Neural progenitor cell (in vitro differentiated cells): ENCODE measurements around the gene NAT8.

Source experiments
- EZH2 ChIP-seq: fragments of 200-600 bp; sonication (generic); IDR thresholded peaks from 2 replicates; pipeline ENCODE4 v1.6.1; 2017; ENCODE audit warnings: antibody characterized with exemption, mild to moderate bottlenecking, moderate library complexity
- EZH2phosphoT487 ChIP-seq: fragments of 200-600 bp; sonication (generic); IDR thresholded peaks from 2 replicates; pipeline ENCODE4 v1.6.1; 2017; ENCODE audit warnings: antibody characterized with exemption
- TF ChIP-seq, protein P1 (sequence below): fragments of 200-600 bp; sonication (generic); IDR thresholded peaks from 2 replicates; pipeline ENCODE4 v1.5.1; 2017; ENCODE audit warnings: antibody characterized with exemption, mild to moderate bottlenecking

DNA sequence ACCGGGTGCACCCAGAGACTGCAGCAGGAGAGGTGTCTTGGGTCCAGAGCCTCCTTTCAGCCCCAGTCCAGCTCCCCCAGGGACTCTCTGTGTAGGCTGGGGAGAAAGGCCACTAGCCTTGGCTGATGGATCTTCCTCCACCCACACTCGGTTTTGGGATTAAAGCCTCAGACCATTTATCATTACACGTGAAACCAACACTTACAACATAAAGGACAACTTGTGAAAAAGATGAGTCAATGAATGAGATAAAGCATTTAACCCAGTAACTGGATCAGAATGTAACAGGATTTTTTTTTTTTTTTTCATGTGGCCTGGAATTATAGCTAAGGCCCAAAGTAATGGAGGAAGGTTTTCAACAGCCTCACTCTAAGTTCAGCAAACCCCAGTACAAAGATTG lies 32.1 kb downstream of the NAT8 start:
- TF ChIP-seq, protein P1, sequence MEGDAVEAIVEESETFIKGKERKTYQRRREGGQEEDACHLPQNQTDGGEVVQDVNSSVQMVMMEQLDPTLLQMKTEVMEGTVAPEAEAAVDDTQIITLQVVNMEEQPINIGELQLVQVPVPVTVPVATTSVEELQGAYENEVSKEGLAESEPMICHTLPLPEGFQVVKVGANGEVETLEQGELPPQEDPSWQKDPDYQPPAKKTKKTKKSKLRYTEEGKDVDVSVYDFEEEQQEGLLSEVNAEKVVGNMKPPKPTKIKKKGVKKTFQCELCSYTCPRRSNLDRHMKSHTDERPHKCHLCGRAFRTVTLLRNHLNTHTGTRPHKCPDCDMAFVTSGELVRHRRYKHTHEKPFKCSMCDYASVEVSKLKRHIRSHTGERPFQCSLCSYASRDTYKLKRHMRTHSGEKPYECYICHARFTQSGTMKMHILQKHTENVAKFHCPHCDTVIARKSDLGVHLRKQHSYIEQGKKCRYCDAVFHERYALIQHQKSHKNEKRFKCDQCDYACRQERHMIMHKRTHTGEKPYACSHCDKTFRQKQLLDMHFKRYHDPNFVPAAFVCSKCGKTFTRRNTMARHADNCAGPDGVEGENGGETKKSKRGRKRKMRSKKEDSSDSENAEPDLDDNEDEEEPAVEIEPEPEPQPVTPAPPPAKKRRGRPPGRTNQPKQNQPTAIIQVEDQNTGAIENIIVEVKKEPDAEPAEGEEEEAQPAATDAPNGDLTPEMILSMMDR: no peak
- TF ChIP-seq EZH2 (no peak), EZH2phosphoT487 (no peak)
